ENCODE data around the gene IL5.
A peak's percentile ranks its signal among the peaks of the same experiment; 100 is the strongest.
"Not testable (repeated sequence)": the region's sequence is repeated elsewhere in the genome, so short reads cannot be mapped to it uniquely, and the experiment has no call there.

The IL5 gene

GRCh38 chr5:132526974-132527564 is 16.3 kb downstream of the IL5 start:
- Histone ChIP-seq H4K8ac (ENCODE audit: low read depth, low read length) (no peak overlapping the region), H3K27me3 (ENCODE audit: control insufficient read depth in 3 of 3, insufficient read depth in 3 of 3, low read depth in 1 of 3, low read length in 3 of 3) (peaks cover 0 to 28% (median 0%) of the 10 kb centered on the region in 3 experiments), H2BK12ac (ENCODE audit: low read length) (no peak overlapping the region), H2AFZ (ENCODE audit: low read length) (peak overlapping the region; percentile 74), H3K4me3 (ENCODE audit: low read length in 2 of 2) (no peak overlapping the region), H3K9me3 (replicated peaks in 1 of 2; ENCODE audit: control insufficient read depth in 2 of 2, insufficient read depth in 1 of 2, low read depth in 1 of 2, low read length in 2 of 2) (no peaks in the 10 kb centered on the region), H2BK120ac (ENCODE audit: low read depth, low read length) (no peak overlapping the region), H2AK5ac (ENCODE audit: low read depth, low read length) (no peak overlapping the region), H3K79me1 (ENCODE audit: low read depth, low read length) (peaks cover 2% of the 10 kb centered on the region), H4K91ac (ENCODE audit: low read depth, low read length, poor library complexity) (no peak overlapping the region), H2BK5ac (ENCODE audit: low read length) (no peak overlapping the region), H3K36me3 (replicated peaks in 1 of 2; ENCODE audit: control insufficient read depth in 2 of 2, insufficient read depth in 2 of 2, low read length in 2 of 2) (no peaks in the 10 kb centered on the region), H2BK15ac (ENCODE audit: low read length) (no peak overlapping the region), H3K4me2 (ENCODE audit: insufficient read depth, low read length, poor library complexity, severe bottlenecking) (no peak overlapping the region), H3K4me1 (ENCODE audit: control insufficient read depth in 2 of 2, insufficient read depth in 1 of 2, low read depth in 1 of 2, low read length in 2 of 2) (peaks cover 0 to 2% of the 10 kb centered on the region in 2 donors), H3K27ac (replicated peaks; ENCODE audit: low read length) (no peak overlapping the region), H3K14ac (ENCODE audit: low read length) (no peak overlapping the region), H3K23ac (ENCODE audit: low read depth, low read length, poor library complexity) (no peak overlapping the region), H3K9ac (ENCODE audit: low read depth, low read length, poor library complexity) (no peak overlapping the region), H3K18ac (ENCODE audit: low read length) (peak overlapping the region; percentile 18), H3K4ac (ENCODE audit: low read length) (peak overlapping the region; percentile 53)
- no peak for DNase-seq (ENCODE audit: low spot score)
- WGBS, 2 donors (ENCODE audit: extremely low coverage in 2 of 2, insufficient read length in 2 of 2, insufficient replicate concordance in 1 of 2): no CpG with 5 or more reads among the region's 8 CpGs

GRCh38 chr5:132526290-132526973 is 16.9 kb downstream of the IL5 start:
- Histone ChIP-seq H3K27me3 (ENCODE audit: control insufficient read depth in 3 of 3, insufficient read depth in 3 of 3, low read depth in 1 of 3, low read length in 3 of 3) (peaks cover 0 to 23% (median 0%) of the 10 kb centered on the region in 3 experiments), H2AK5ac (ENCODE audit: low read depth, low read length) (peak overlapping the region; percentile 77), H3K9me3 (replicated peaks in 1 of 2; ENCODE audit: control insufficient read depth in 2 of 2, insufficient read depth in 1 of 2, low read depth in 1 of 2, low read length in 2 of 2) (no peaks in the 10 kb centered on the region), H2BK12ac (ENCODE audit: low read length) (no peak overlapping the region), H4K91ac (ENCODE audit: low read depth, low read length, poor library complexity) (no peak overlapping the region), H3K4ac (ENCODE audit: low read length) (peak overlapping the region; percentile 8), H3K9ac (ENCODE audit: low read depth, low read length, poor library complexity) (peak overlapping the region; percentile 16), H3K4me2 (ENCODE audit: insufficient read depth, low read length, poor library complexity, severe bottlenecking) (peak overlapping the region; percentile 44), H3K36me3 (replicated peaks in 1 of 2; ENCODE audit: control insufficient read depth in 2 of 2, insufficient read depth in 2 of 2, low read length in 2 of 2) (no peaks in the 10 kb centered on the region), H2BK15ac (ENCODE audit: low read length) (peak overlapping the region; percentile 82), H2BK5ac (ENCODE audit: low read length) (no peak overlapping the region), H4K8ac (ENCODE audit: low read depth, low read length) (no peak overlapping the region), H3K79me1 (ENCODE audit: low read depth, low read length) (peaks cover 2% of the 10 kb centered on the region), H3K27ac (replicated peaks; ENCODE audit: low read length) (no peak overlapping the region), H2BK120ac (ENCODE audit: low read depth, low read length) (no peak overlapping the region), H3K4me3 (ENCODE audit: low read length in 2 of 2) (no peak overlapping the region), H3K14ac (ENCODE audit: low read length) (no peak overlapping the region), H3K23ac (ENCODE audit: low read depth, low read length, poor library complexity) (no peak overlapping the region), H3K4me1 (ENCODE audit: control insufficient read depth in 2 of 2, insufficient read depth in 1 of 2, low read depth in 1 of 2, low read length in 2 of 2) (peaks cover 0 to 2% of the 10 kb centered on the region in 2 donors), H2AFZ (ENCODE audit: low read length) (peak overlapping the region; percentile 74), H3K18ac (ENCODE audit: low read length) (no peak overlapping the region)
- WGBS, 2 donors (ENCODE audit: extremely low coverage in 2 of 2, insufficient read length in 2 of 2, insufficient replicate concordance in 1 of 2): no CpG with 5 or more reads among the region's 11 CpGs
- DNase-seq (ENCODE audit: low spot score): peak; percentile 69

GRCh38 chr5:132525299-132525724 is 18.0 kb downstream of the IL5 start:
- no peak overlapping the region for H3K23ac ChIP-seq (ENCODE audit: low read depth, low read length, poor library complexity)
- H2AK5ac ChIP-seq (ENCODE audit: low read depth, low read length): no peak overlapping the region
- H2BK15ac ChIP-seq (ENCODE audit: low read length): no peak overlapping the region

GRCh38 chr5:132524877-132525276 is 18.4 kb downstream of the IL5 start:
- H3K4me1 ChIP-seq (ENCODE audit: control insufficient read depth in 2 of 2, insufficient read depth in 1 of 2, low read depth in 1 of 2, low read length in 2 of 2); H3K4me2 ChIP-seq (ENCODE audit: insufficient read depth, low read length, poor library complexity, severe bottlenecking); H3K79me1 ChIP-seq (ENCODE audit: low read depth, low read length); H4K8ac ChIP-seq (ENCODE audit: low read depth, low read length); H3K4ac ChIP-seq (ENCODE audit: low read length); H3K23ac ChIP-seq (ENCODE audit: low read depth, low read length, poor library complexity); H2AK5ac ChIP-seq (ENCODE audit: low read depth, low read length); H3K9me3 ChIP-seq (replicated peaks in 1 of 2; ENCODE audit: control insufficient read depth in 2 of 2, insufficient read depth in 1 of 2, low read depth in 1 of 2, low read length in 2 of 2); H3K18ac ChIP-seq (ENCODE audit: low read length); H3K36me3 ChIP-seq (replicated peaks in 1 of 2; ENCODE audit: control insufficient read depth in 2 of 2, insufficient read depth in 2 of 2, low read length in 2 of 2); DNase-seq (ENCODE audit: low spot score); H3K14ac ChIP-seq (ENCODE audit: low read length); H2BK120ac ChIP-seq (ENCODE audit: low read depth, low read length); H3K4me3 ChIP-seq (ENCODE audit: low read length in 2 of 2); H2BK12ac ChIP-seq (ENCODE audit: low read length); H3K9ac ChIP-seq (ENCODE audit: low read depth, low read length, poor library complexity); H2BK5ac ChIP-seq (ENCODE audit: low read length); H4K91ac ChIP-seq (ENCODE audit: low read depth, low read length, poor library complexity); H2AFZ ChIP-seq (ENCODE audit: low read length); H3K27ac ChIP-seq (replicated peaks; ENCODE audit: low read length); H2BK15ac ChIP-seq (ENCODE audit: low read length): not testable (repeated sequence)
- H3K27me3 ChIP-seq (ENCODE audit: control insufficient read depth in 3 of 3, insufficient read depth in 3 of 3, low read depth in 1 of 3, low read length in 3 of 3): peaks cover 0 to 14% (median 0%) of the 10 kb centered on the region in 3 experiments
- WGBS, 2 donors (ENCODE audit: extremely low coverage in 2 of 2, insufficient read length in 2 of 2, insufficient replicate concordance in 1 of 2): no CpG with 5 or more reads among the region's 5 CpGs

More at GRCh38 chr5:132525299-132525724, 18.0 kb downstream of the IL5 start:
- Histone ChIP-seq H3K4me2 (ENCODE audit: insufficient read depth, low read length, poor library complexity, severe bottlenecking) (no peak overlapping the region), H4K91ac (ENCODE audit: low read depth, low read length, poor library complexity) (no peak overlapping the region), H2BK120ac (ENCODE audit: low read depth, low read length) (no peak overlapping the region), H3K4me1 (ENCODE audit: control insufficient read depth in 2 of 2, insufficient read depth in 1 of 2, low read depth in 1 of 2, low read length in 2 of 2) (peaks cover 0 to 2% of the 10 kb centered on the region in 2 donors), H4K8ac (ENCODE audit: low read depth, low read length) (no peak overlapping the region), H3K14ac (ENCODE audit: low read length) (no peak overlapping the region), H3K4me3 (ENCODE audit: low read length in 2 of 2) (no peak overlapping the region), H3K9ac (ENCODE audit: low read depth, low read length, poor library complexity) (no peak overlapping the region), H3K27me3 (ENCODE audit: control insufficient read depth in 3 of 3, insufficient read depth in 3 of 3, low read depth in 1 of 3, low read length in 3 of 3) (peaks cover 0 to 14% (median 0%) of the 10 kb centered on the region in 3 experiments), H3K79me1 (ENCODE audit: low read depth, low read length) (peaks cover 2% of the 10 kb centered on the region), H3K36me3 (replicated peaks in 1 of 2; ENCODE audit: control insufficient read depth in 2 of 2, insufficient read depth in 2 of 2, low read length in 2 of 2) (no peaks in the 10 kb centered on the region), H3K27ac (replicated peaks; ENCODE audit: low read length) (no peak overlapping the region), H2AFZ (ENCODE audit: low read length) (no peak overlapping the region), H2BK12ac (ENCODE audit: low read length) (no peak overlapping the region), H3K9me3 (replicated peaks in 1 of 2; ENCODE audit: control insufficient read depth in 2 of 2, insufficient read depth in 1 of 2, low read depth in 1 of 2, low read length in 2 of 2) (peaks cover 0 to 4% of the 10 kb centered on the region in 2 donors), H3K18ac (ENCODE audit: low read length) (no peak overlapping the region), H2BK5ac (ENCODE audit: low read length) (no peak overlapping the region), H3K4ac (ENCODE audit: low read length) (no peak overlapping the region)
- no peak for DNase-seq (ENCODE audit: low spot score)

Measured in neuronal stem cell (in vitro differentiated cells).